WTC11 (cell line): ENCODE results near the gene AGO4. TPM values are rescaled to one million over a fixed set of nuclear protein-coding genes. Genes with fewer than 3 reads are reported as not detected.

Experiments used
- ATF1 ChIP-seq: sonication (generic); formaldehyde crosslinking; IDR thresholded peaks from 2 replicates; pipeline ENCODE4 v1.8.1; 2023; ENCODE audit warnings: mild to moderate bottlenecking, moderate library complexity, missing genetic modification reagents
- CREB1 ChIP-seq: sonication (generic); formaldehyde crosslinking; IDR thresholded peaks from 2 replicates; pipeline ENCODE4 v1.8.0; 2023; ENCODE audit warnings: mild to moderate bottlenecking, missing genetic modification reagents
- CREM ChIP-seq: sonication (generic); formaldehyde crosslinking; IDR thresholded peaks from 2 replicates; pipeline ENCODE4 v1.8.1; 2022; ENCODE audit warnings: mild to moderate bottlenecking, missing genetic modification reagents, moderate library complexity
- ELF4 ChIP-seq: sonication (generic); formaldehyde crosslinking; IDR thresholded peaks from 2 replicates; pipeline ENCODE4 v1.8.1; 2022; ENCODE audit warnings: low read depth, mild to moderate bottlenecking, moderate library complexity, missing genetic modification reagents
- ESRRA ChIP-seq: sonication (generic); formaldehyde crosslinking; IDR thresholded peaks from 2 replicates; pipeline ENCODE4 v1.8.1; 2022; ENCODE audit warnings: mild to moderate bottlenecking, missing genetic modification reagents, borderline replicate concordance
- FOXP1 ChIP-seq: sonication (generic); formaldehyde crosslinking; IDR thresholded peaks from 2 replicates; pipeline ENCODE4 v1.8.0; 2022; ENCODE audit warnings: missing genetic modification reagents, mild to moderate bottlenecking, moderate library complexity, borderline replicate concordance
- GRHL2 ChIP-seq: fragments of 250-450 bp; sonication (Bioruptor Pico); IDR thresholded peaks from 2 replicates; pipeline ENCODE4 v1.8.0; 2022; ENCODE audit warnings: mild to moderate bottlenecking, moderate library complexity; ENCODE audit not compliant: insufficient replicate concordance, severe bottlenecking
- GTF2I ChIP-seq: fragments of 250-450 bp; sonication (Bioruptor Pico); conservative IDR thresholded peaks from 2 replicates; pipeline ENCODE4 v1.4.0; 2021; ENCODE audit warnings: mild to moderate bottlenecking
- KAT7 ChIP-seq: sonication (generic); formaldehyde crosslinking; IDR thresholded peaks from 2 replicates; pipeline ENCODE4 v1.8.1; 2023; ENCODE audit warnings: missing genetic modification reagents, mild to moderate bottlenecking, borderline replicate concordance
- MYBL2 ChIP-seq: sonication (generic); formaldehyde crosslinking; IDR thresholded peaks from 2 replicates; pipeline ENCODE4 v1.8.1; 2023; ENCODE audit warnings: mild to moderate bottlenecking, moderate library complexity, missing genetic modification reagents
- NFYB ChIP-seq: sonication (generic); formaldehyde crosslinking; conservative IDR thresholded peaks from 2 replicates; pipeline ENCODE4 v1.8.0; 2022; ENCODE audit warnings: low read depth, missing genetic modification reagents
- TEAD4 ChIP-seq: sonication (generic); formaldehyde crosslinking; IDR thresholded peaks from 2 replicates; pipeline ENCODE4 v1.8.0; 2022; ENCODE audit warnings: mild to moderate bottlenecking, missing genetic modification reagents
- TP53 ChIP-seq: sonication (generic); formaldehyde crosslinking; IDR thresholded peaks from 2 replicates; pipeline ENCODE4 v1.8.1; 2023; ENCODE audit warnings: mild to moderate bottlenecking, missing genetic modification reagents
- ZNF121 ChIP-seq: sonication (generic); formaldehyde crosslinking; IDR thresholded peaks from 2 replicates; pipeline ENCODE4 v1.8.0; 2023; ENCODE audit warnings: missing genetic modification reagents
- ZNF219 ChIP-seq: sonication (generic); formaldehyde crosslinking; IDR thresholded peaks from 2 replicates; pipeline ENCODE4 v1.8.0; 2023; ENCODE audit warnings: missing genetic modification reagents, mild to moderate bottlenecking, borderline replicate concordance
- ZNF232 ChIP-seq: sonication (generic); formaldehyde crosslinking; IDR thresholded peaks from 2 replicates; pipeline ENCODE4 v1.8.0; 2022; ENCODE audit warnings: mild to moderate bottlenecking, missing genetic modification reagents
- ZNF396 ChIP-seq: fragments of 250-450 bp; sonication (Bioruptor Pico); IDR thresholded peaks from 2 replicates; pipeline ENCODE4 v1.8.0; 2021; ENCODE audit warnings: mild to moderate bottlenecking, moderate library complexity, borderline replicate concordance
- total RNA-seq: library from RNA; stranded (reverse); gene quantifications from 3 replicates; pipeline ENCODE4 v1.2.3, GENCODE V29; 2021
- TF ChIP-seq, protein P1 (sequence below): fragments of 250-450 bp; sonication (Bioruptor Pico); conservative IDR thresholded peaks from 2 replicates; pipeline ENCODE4 v1.9.0; 2021; ENCODE audit warnings: mild to moderate bottlenecking
- TF ChIP-seq, protein P2 (sequence below): sonication (generic); formaldehyde crosslinking; IDR thresholded peaks from 2 replicates; pipeline ENCODE4 v1.8.1; 2023; ENCODE audit warnings: mild to moderate bottlenecking, missing genetic modification reagents, moderate library complexity
- TF ChIP-seq, protein P3 (sequence below): sonication (generic); formaldehyde crosslinking; IDR thresholded peaks from 2 replicates; pipeline ENCODE4 v1.8.0; 2022; ENCODE audit warnings: mild to moderate bottlenecking, missing genetic modification reagents
- TF ChIP-seq, protein P4 (sequence below): sonication (generic); formaldehyde crosslinking; IDR thresholded peaks from 2 replicates; pipeline ENCODE4 v1.8.0; 2022; ENCODE audit warnings: missing genetic modification reagents
- TF ChIP-seq, protein P5 (sequence below): sonication (generic); formaldehyde crosslinking; IDR thresholded peaks from 2 replicates; pipeline ENCODE4 v1.8.0; 2023; ENCODE audit warnings: mild to moderate bottlenecking, missing genetic modification reagents
- TF ChIP-seq, protein P6 (sequence below): sonication (generic); formaldehyde crosslinking; IDR thresholded peaks from 2 replicates; pipeline ENCODE4 v1.8.0; 2022; ENCODE audit warnings: mild to moderate bottlenecking, missing genetic modification reagents
- TF ChIP-seq, protein P7 (sequence below): fragments of 250-450 bp; sonication (Bioruptor Pico); IDR thresholded peaks from 2 replicates; pipeline ENCODE4 v1.8.0; 2021; ENCODE audit warnings: mild to moderate bottlenecking
- TF ChIP-seq, protein P8 (sequence below): sonication (generic); formaldehyde crosslinking; IDR thresholded peaks from 2 replicates; pipeline ENCODE4 v1.8.1; 2022; ENCODE audit warnings: low read depth, mild to moderate bottlenecking, moderate library complexity, missing genetic modification reagents, borderline replicate concordance

The AGO4 gene
- total RNA-seq, 1 experiment from 2014 or later, result 8.7 TPM

DNA sequence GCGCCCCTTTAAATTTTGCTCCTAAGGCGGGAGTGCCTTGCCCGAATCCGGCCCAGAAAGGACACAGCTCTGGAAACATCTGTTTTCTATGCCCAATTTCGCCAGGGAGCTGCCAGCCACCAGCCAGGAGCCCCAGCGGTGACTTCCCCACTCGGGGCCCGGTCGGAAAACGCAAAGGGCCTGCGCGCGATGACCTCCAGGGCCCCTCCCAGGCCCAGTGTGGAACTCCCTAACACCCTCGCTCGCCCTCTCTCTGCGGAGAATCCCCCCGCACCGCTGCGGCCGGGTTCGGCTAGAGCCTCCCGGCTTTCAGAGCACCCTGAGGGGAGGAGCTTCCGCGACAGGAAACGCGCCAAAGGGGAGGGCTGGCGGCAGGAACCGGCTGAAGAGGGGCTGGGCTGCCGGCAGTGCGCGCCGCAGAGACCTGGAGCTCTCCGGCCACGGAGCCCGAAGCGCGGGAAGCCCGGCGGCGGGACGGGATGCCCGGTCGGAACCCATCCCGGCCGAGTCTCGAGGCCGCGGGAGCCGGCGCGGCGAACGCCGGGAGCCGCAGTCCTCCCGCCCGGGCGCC lies 38.5 kb upstream of the AGO4 start (continued):
- TF ChIP-seq ZNF396 (no peak), CREB1 (CRISPR knock-in tag) (no peak), KAT7 (peak; percentile 79; the same call in 1 of the 2 replicates), TP53 (CRISPR knock-in tag) (no peak), CREM (CRISPR knock-in tag) (0 out of 2 replicates have a peak, but pooled peaks have one; percentile 23), ZNF219 (CRISPR knock-in tag) (no peak), ESRRA (CRISPR knock-in tag) (no peak), FOXP1 (CRISPR knock-in tag) (no peak), ATF1 (CRISPR knock-in tag) (0 out of 2 replicates have a peak, but pooled peaks have one; percentile 34), NFYB (no peak), GRHL2 (CRISPR knock-in tag) (no peak), TEAD4 (CRISPR knock-in tag) (no peak), MYBL2 (CRISPR knock-in tag) (no peak), ZNF121 (CRISPR knock-in tag) (no peak), ZNF232 (CRISPR knock-in tag) (no peak; the same call in none of the 2 replicates), ELF4 (CRISPR knock-in tag) (peak; percentile 18; the same call in 1 of the 2 replicates), GTF2I (CRISPR knock-in tag) (no peak)
- TF ChIP-seq, protein P1, sequence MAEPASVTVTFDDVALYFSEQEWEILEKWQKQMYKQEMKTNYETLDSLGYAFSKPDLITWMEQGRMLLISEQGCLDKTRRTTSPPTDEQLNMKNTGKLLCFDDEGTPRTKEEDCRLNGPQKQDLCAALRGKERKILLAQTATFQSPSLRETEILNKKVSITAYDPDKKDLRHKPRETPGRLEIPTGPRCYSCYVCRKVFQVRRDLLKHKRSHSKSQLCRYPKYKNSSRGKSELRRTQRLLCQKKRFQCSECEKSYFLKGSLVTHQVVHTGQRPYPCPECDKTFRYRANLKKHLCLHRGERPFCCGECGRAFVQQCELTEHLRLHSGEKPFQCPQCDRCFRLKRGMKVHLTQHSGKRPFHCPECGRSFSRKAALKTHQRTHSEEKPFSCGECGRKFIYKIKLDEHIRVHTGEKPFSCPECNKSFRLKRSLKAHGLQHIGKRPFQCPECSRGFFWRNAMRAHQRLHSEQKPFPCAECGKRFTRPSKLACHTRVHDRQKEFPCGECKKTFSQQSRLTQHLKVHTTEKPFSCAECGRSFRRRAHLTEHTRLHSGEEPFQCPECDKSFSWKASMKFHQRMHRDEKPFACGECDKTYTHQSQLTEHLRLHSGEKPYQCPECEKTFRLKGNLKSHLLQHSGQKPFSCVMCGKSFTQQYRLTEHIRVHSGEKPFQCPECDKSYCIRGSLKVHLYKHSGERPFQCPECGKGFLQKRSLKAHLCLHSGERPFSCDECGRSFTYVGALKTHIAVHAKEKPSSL (CRISPR knock-in tag), result no peak
- TF ChIP-seq, protein P2, sequence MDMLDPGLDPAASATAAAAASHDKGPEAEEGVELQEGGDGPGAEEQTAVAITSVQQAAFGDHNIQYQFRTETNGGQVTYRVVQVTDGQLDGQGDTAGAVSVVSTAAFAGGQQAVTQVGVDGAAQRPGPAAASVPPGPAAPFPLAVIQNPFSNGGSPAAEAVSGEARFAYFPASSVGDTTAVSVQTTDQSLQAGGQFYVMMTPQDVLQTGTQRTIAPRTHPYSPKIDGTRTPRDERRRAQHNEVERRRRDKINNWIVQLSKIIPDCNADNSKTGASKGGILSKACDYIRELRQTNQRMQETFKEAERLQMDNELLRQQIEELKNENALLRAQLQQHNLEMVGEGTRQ, result no peak
- TF ChIP-seq, protein P3, sequence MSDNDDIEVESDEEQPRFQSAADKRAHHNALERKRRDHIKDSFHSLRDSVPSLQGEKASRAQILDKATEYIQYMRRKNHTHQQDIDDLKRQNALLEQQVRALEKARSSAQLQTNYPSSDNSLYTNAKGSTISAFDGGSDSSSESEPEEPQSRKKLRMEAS (CRISPR knock-in tag), result no peak
- TF ChIP-seq, protein P4, sequence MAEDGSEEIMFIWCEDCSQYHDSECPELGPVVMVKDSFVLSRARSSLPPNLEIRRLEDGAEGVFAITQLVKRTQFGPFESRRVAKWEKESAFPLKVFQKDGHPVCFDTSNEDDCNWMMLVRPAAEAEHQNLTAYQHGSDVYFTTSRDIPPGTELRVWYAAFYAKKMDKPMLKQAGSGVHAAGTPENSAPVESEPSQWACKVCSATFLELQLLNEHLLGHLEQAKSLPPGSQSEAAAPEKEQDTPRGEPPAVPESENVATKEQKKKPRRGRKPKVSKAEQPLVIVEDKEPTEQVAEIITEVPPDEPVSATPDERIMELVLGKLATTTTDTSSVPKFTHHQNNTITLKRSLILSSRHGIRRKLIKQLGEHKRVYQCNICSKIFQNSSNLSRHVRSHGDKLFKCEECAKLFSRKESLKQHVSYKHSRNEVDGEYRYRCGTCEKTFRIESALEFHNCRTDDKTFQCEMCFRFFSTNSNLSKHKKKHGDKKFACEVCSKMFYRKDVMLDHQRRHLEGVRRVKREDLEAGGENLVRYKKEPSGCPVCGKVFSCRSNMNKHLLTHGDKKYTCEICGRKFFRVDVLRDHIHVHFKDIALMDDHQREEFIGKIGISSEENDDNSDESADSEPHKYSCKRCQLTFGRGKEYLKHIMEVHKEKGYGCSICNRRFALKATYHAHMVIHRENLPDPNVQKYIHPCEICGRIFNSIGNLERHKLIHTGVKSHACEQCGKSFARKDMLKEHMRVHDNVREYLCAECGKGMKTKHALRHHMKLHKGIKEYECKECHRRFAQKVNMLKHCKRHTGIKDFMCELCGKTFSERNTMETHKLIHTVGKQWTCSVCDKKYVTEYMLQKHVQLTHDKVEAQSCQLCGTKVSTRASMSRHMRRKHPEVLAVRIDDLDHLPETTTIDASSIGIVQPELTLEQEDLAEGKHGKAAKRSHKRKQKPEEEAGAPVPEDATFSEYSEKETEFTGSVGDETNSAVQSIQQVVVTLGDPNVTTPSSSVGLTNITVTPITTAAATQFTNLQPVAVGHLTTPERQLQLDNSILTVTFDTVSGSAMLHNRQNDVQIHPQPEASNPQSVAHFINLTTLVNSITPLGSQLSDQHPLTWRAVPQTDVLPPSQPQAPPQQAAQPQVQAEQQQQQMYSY (CRISPR knock-in tag), result peak; percentile 86
- TF ChIP-seq, protein P5, sequence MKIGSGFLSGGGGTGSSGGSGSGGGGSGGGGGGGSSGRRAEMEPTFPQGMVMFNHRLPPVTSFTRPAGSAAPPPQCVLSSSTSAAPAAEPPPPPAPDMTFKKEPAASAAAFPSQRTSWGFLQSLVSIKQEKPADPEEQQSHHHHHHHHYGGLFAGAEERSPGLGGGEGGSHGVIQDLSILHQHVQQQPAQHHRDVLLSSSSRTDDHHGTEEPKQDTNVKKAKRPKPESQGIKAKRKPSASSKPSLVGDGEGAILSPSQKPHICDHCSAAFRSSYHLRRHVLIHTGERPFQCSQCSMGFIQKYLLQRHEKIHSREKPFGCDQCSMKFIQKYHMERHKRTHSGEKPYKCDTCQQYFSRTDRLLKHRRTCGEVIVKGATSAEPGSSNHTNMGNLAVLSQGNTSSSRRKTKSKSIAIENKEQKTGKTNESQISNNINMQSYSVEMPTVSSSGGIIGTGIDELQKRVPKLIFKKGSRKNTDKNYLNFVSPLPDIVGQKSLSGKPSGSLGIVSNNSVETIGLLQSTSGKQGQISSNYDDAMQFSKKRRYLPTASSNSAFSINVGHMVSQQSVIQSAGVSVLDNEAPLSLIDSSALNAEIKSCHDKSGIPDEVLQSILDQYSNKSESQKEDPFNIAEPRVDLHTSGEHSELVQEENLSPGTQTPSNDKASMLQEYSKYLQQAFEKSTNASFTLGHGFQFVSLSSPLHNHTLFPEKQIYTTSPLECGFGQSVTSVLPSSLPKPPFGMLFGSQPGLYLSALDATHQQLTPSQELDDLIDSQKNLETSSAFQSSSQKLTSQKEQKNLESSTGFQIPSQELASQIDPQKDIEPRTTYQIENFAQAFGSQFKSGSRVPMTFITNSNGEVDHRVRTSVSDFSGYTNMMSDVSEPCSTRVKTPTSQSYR, result 0 out of 2 replicates have a peak, but pooled peaks have one; percentile 36
- TF ChIP-seq, protein P6, sequence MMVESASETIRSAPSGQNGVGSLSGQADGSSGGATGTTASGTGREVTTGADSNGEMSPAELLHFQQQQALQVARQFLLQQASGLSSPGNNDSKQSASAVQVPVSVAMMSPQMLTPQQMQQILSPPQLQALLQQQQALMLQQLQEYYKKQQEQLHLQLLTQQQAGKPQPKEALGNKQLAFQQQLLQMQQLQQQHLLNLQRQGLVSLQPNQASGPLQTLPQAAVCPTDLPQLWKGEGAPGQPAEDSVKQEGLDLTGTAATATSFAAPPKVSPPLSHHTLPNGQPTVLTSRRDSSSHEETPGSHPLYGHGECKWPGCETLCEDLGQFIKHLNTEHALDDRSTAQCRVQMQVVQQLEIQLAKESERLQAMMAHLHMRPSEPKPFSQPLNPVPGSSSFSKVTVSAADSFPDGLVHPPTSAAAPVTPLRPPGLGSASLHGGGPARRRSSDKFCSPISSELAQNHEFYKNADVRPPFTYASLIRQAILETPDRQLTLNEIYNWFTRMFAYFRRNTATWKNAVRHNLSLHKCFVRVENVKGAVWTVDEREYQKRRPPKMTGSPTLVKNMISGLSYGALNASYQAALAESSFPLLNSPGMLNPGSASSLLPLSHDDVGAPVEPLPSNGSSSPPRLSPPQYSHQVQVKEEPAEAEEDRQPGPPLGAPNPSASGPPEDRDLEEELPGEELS (CRISPR knock-in tag), result peak; percentile 55; the same call in 1 of the 2 replicates
- TF ChIP-seq, protein P7, sequence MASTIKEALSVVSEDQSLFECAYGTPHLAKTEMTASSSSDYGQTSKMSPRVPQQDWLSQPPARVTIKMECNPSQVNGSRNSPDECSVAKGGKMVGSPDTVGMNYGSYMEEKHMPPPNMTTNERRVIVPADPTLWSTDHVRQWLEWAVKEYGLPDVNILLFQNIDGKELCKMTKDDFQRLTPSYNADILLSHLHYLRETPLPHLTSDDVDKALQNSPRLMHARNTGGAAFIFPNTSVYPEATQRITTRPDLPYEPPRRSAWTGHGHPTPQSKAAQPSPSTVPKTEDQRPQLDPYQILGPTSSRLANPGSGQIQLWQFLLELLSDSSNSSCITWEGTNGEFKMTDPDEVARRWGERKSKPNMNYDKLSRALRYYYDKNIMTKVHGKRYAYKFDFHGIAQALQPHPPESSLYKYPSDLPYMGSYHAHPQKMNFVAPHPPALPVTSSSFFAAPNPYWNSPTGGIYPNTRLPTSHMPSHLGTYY (CRISPR knock-in tag), result no peak
- TF ChIP-seq, protein P8, sequence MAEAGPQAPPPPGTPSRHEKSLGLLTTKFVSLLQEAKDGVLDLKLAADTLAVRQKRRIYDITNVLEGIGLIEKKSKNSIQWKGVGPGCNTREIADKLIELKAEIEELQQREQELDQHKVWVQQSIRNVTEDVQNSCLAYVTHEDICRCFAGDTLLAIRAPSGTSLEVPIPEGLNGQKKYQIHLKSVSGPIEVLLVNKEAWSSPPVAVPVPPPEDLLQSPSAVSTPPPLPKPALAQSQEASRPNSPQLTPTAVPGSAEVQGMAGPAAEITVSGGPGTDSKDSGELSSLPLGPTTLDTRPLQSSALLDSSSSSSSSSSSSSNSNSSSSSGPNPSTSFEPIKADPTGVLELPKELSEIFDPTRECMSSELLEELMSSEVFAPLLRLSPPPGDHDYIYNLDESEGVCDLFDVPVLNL (CRISPR knock-in tag), result no peak
